ENCODE data around the gene LRRIQ3.

Gene LRRIQ3

GRCh38 chr1:74050386-74050785 is 147.6 kb downstream of the LRRIQ3 start:
- no peaks in the 10 kb centered on the region for H3K9me3 ChIP-seq (ENCODE audit: control insufficient read depth, insufficient read depth, low read length)
- no peaks in the 10 kb centered on the region for H3K4me1 ChIP-seq (ENCODE audit: insufficient read depth, low read length)
- no peak overlapping the region for H3K9ac ChIP-seq (ENCODE audit: low read depth, low read length)
- no peaks in the 10 kb centered on the region for H3K36me3 ChIP-seq (ENCODE audit: insufficient read depth, low read length)

GRCh38 chr1:74038042-74038441 is 159.9 kb downstream of the LRRIQ3 start:
- H3K9ac ChIP-seq (ENCODE audit: low read depth, low read length), result no peak overlapping the region
- H3K4me1 ChIP-seq (ENCODE audit: insufficient read depth, low read length), result no peaks in the 10 kb centered on the region
- no peaks in the 10 kb centered on the region for H3K9me3 ChIP-seq (ENCODE audit: control insufficient read depth, insufficient read depth, low read length)
- H3K36me3 ChIP-seq (ENCODE audit: insufficient read depth, low read length), result no peaks in the 10 kb centered on the region

GRCh38 chr1:74012583-74012982 is 185.4 kb downstream of the LRRIQ3 start:
- Histone ChIP-seq H3K9ac (ENCODE audit: low read depth, low read length) (no peak overlapping the region), H3K36me3 (ENCODE audit: insufficient read depth, low read length) (no peaks in the 10 kb centered on the region), H3K4me1 (ENCODE audit: insufficient read depth, low read length) (no peaks in the 10 kb centered on the region), H3K9me3 (ENCODE audit: control insufficient read depth, insufficient read depth, low read length) (no peaks in the 10 kb centered on the region)

- H3K9me3 ChIP-seq (ENCODE audit: control insufficient read depth, insufficient read depth, low read length), result no peaks in the 10 kb centered on the region
- H3K4me1 ChIP-seq (ENCODE audit: insufficient read depth, low read length), result no peaks in the 10 kb centered on the region
- no peak overlapping the region for H3K9ac ChIP-seq (ENCODE audit: low read depth, low read length)
- H3K36me3 ChIP-seq (ENCODE audit: insufficient read depth, low read length), result no peaks in the 10 kb centered on the region
Observed at GRCh38 chr1:74011736-74012135, 186.2 kb downstream of the LRRIQ3 start.

- Histone ChIP-seq H3K36me3 (ENCODE audit: insufficient read depth, low read length) (no peaks in the 10 kb centered on the region), H3K9ac (ENCODE audit: low read depth, low read length) (no peak overlapping the region), H3K9me3 (ENCODE audit: control insufficient read depth, insufficient read depth, low read length) (no peaks in the 10 kb centered on the region)
Observed at GRCh38 chr1:74010206-74010605, 187.8 kb downstream of the LRRIQ3 start.

GRCh38 chr1:74005533-74005932 is 192.4 kb downstream of the LRRIQ3 start:
- H3K9me3 ChIP-seq (ENCODE audit: control insufficient read depth, insufficient read depth, low read length), result no peaks in the 10 kb centered on the region
- H3K36me3 ChIP-seq (ENCODE audit: insufficient read depth, low read length), result no peaks in the 10 kb centered on the region
- no peak overlapping the region for H3K9ac ChIP-seq (ENCODE audit: low read depth, low read length)
- no peaks in the 10 kb centered on the region; the same call in 1 of the 2 replicates for H3K4me1 ChIP-seq (ENCODE audit: insufficient read depth, low read length)

More at GRCh38 chr1:74010206-74010605, 187.8 kb downstream of the LRRIQ3 start:
- no peaks in the 10 kb centered on the region for H3K4me1 ChIP-seq (ENCODE audit: insufficient read depth, low read length)

GRCh38 chr1:74003806-74004205 is 194.2 kb downstream of the LRRIQ3 start:
- Histone ChIP-seq H3K9ac (ENCODE audit: low read depth, low read length) (no peak overlapping the region), H3K4me1 (ENCODE audit: insufficient read depth, low read length) (no peaks in the 10 kb centered on the region; the same call in 1 of the 2 replicates), H3K9me3 (ENCODE audit: control insufficient read depth, insufficient read depth, low read length) (no peaks in the 10 kb centered on the region), H3K36me3 (ENCODE audit: insufficient read depth, low read length) (no peaks in the 10 kb centered on the region)

GRCh38 chr1:73998348-73998959 is 199.5 kb downstream of the LRRIQ3 start:
- Histone ChIP-seq H3K9ac (ENCODE audit: low read depth, low read length) (no peak overlapping the region), H3K36me3 (ENCODE audit: insufficient read depth, low read length) (no peaks in the 10 kb centered on the region), H3K9me3 (ENCODE audit: control insufficient read depth, insufficient read depth, low read length) (no peaks in the 10 kb centered on the region), H3K4me1 (ENCODE audit: insufficient read depth, low read length) (no peaks in the 10 kb centered on the region; the same call in 1 of the 2 replicates)

- H3K36me3 ChIP-seq (ENCODE audit: insufficient read depth, low read length), result no peaks in the 10 kb centered on the region
- no peaks in the 10 kb centered on the region for H3K9me3 ChIP-seq (ENCODE audit: control insufficient read depth, insufficient read depth, low read length)
- H3K9ac ChIP-seq (ENCODE audit: low read depth, low read length), result no peak overlapping the region
- no peaks in the 10 kb centered on the region for H3K4me1 ChIP-seq (ENCODE audit: insufficient read depth, low read length)
Observed at GRCh38 chr1:73980324-73981040, 217.5 kb downstream of the LRRIQ3 start.

- no peaks in the 10 kb centered on the region for H3K9me3 ChIP-seq (ENCODE audit: control insufficient read depth, insufficient read depth, low read length)
- H3K4me1 ChIP-seq (ENCODE audit: insufficient read depth, low read length), result no peaks in the 10 kb centered on the region
- no peaks in the 10 kb centered on the region for H3K36me3 ChIP-seq (ENCODE audit: insufficient read depth, low read length)
- no peak overlapping the region for H3K9ac ChIP-seq (ENCODE audit: low read depth, low read length)
Observed at GRCh38 chr1:73979684-73980083, 218.3 kb downstream of the LRRIQ3 start.

GRCh38 chr1:73978964-73979363 is 219.0 kb downstream of the LRRIQ3 start:
- Histone ChIP-seq H3K4me1 (ENCODE audit: insufficient read depth, low read length) (no peaks in the 10 kb centered on the region), H3K9me3 (ENCODE audit: control insufficient read depth, insufficient read depth, low read length) (no peaks in the 10 kb centered on the region), H3K36me3 (ENCODE audit: insufficient read depth, low read length) (no peaks in the 10 kb centered on the region), H3K9ac (ENCODE audit: low read depth, low read length) (no peak overlapping the region)

All from ES-I3 (cell line).